ENCODE results near the gene KXD1. TPM values are rescaled to one million over a fixed set of nuclear protein-coding genes. Genes with fewer than 3 reads are reported as not detected.

The KXD1 gene
- total RNA-seq, 4 donors from 2014 or later: 30.3 to 113 (median 82.5) TPM

DNA sequence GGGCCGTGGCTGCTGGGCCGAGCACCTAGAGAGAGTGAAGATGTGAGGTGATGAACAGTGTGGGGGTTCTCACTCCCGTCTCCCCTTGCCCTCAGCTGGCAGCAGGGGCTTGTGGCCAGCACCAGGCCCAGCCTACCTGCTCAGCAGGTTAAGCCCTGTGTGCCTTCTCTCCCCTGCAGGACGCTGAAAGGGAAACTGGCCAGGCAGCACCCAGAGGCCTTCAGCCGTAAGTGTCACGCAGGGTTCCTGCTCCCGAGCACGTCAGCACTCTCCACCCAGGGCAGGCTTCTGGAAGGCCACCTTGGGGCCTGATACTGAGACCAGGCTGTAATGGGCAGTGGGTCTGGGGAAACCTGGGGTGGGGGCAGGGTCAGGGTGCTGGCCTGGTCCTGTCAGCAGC, 9.3 kb downstream of the KXD1 start:
- Histone ChIP-seq H3K4me3 (no peak overlapping the region), H3K27me3 (no peaks in the 10 kb centered on the region), H3K9me3 (no peaks in the 10 kb centered on the region), H3K4me1 (no peaks in the 10 kb centered on the region), H3K36me3 (no peaks in the 10 kb centered on the region), H3K27ac (no peak overlapping the region)
- intact Hi-C loops (cut with DNase I; ENCODE audit: low total_unique reads): no loop called here
- DNase-seq: no peak
- TF ChIP-seq POLR2A (IDR thresholded peaks at IDR 0.05): no peak

DNA sequence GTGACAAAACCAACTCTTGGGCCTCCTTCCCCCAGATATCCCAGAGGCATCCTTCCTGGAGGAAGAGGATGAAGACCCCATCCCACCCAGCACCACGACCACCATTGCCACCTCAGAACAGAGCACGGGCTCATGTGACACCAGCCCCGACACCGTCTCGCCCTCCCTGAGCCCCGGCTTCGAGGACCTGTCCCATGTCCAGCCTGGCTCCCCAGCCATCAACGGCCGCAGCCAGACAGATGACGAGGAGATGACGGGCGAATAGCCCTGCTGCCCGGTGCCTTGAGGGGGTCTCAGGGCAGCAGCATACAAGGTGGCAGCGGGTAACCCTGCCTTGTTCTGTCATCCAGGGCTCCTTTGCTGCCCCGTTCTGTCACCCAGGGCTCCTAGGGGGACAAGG, 10.7 kb downstream of the KXD1 start:
- H3K4me1 ChIP-seq: peaks cover 8 to 9% of the 10 kb centered on the region in 2 donors
- no peak overlapping the region for H3K4me3 ChIP-seq
- H3K27ac ChIP-seq: no peak overlapping the region
- no peaks in the 10 kb centered on the region for H3K27me3 ChIP-seq
- H3K36me3 ChIP-seq: no peaks in the 10 kb centered on the region
- TF ChIP-seq POLR2A (IDR thresholded peaks at IDR 0.05): no peak
- TF ChIP-seq, protein P1, sequence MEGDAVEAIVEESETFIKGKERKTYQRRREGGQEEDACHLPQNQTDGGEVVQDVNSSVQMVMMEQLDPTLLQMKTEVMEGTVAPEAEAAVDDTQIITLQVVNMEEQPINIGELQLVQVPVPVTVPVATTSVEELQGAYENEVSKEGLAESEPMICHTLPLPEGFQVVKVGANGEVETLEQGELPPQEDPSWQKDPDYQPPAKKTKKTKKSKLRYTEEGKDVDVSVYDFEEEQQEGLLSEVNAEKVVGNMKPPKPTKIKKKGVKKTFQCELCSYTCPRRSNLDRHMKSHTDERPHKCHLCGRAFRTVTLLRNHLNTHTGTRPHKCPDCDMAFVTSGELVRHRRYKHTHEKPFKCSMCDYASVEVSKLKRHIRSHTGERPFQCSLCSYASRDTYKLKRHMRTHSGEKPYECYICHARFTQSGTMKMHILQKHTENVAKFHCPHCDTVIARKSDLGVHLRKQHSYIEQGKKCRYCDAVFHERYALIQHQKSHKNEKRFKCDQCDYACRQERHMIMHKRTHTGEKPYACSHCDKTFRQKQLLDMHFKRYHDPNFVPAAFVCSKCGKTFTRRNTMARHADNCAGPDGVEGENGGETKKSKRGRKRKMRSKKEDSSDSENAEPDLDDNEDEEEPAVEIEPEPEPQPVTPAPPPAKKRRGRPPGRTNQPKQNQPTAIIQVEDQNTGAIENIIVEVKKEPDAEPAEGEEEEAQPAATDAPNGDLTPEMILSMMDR (IDR thresholded peaks at IDR 0.05): no peak
- DNase-seq: no peak
- intact Hi-C loops (cut with DNase I; ENCODE audit: low total_unique reads): no loop called here
- no peaks in the 10 kb centered on the region for H3K9me3 ChIP-seq

DNA sequence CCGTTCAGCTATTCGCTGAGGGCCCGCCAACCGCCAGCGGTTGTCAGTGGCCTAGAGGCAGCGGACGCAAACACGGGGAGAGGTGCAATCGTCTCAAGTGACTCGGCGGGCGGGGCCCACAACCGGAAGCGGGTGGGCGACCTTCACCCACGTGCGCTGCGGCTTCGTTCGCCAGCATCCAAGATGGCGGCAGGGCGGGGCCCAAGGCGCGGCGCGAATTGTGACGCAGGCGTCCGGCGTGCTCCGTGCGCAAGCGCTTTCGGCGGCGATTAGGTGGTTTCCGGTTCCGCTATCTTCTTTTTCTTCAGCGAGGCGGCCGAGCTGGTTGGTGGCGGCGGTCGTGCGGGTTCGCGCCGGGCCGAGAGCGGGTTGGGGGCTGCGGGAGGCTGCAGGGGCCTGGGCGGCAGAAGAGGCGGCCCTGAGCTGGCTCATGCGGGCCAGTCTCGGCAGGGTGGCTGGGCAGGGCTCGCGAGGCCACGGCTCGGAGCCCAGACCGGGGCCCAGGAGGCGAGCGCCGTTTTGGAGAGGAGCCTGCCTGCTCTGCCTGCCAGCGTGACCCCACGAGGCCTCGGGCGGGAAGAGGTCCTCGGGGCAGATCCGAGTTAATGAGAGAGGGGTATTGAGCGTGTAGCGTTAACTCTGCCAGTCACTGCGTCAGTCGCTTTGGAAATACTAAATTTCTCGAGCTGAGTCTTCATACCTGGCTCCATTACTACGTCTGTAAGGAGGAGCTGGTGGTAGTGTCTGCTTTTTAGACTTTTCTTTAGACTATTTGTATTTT, 14.1 kb downstream of the KXD1 start, which contains the start of gene UBA52:
TSS of gene UBA52 (plus strand) at position 294 of the 781 bp plus-strand sequence. CDS start 1,444 bp downstream, outside the sequence.
- Histone ChIP-seq H3K4me3 (peak within 1 kb of the TSS; percentile 72 to 91), H3K36me3 (no peaks in the 10 kb centered on the region), H3K9me3 (no peaks in the 10 kb centered on the region), H3K27me3 (no peaks in the 10 kb centered on the region), H3K4me1 (peaks cover 8 to 9% of the 10 kb centered on the region in 2 donors), H3K27ac (peak within 1 kb of the TSS; percentile 75 to 92)
- intact Hi-C loops (cut with DNase I; ENCODE audit: low total_unique reads): loop anchor here (10.0 kb wide), 1 partner anchor 127 kb away; no protein-coding TSS in a partner anchor
- peak; percentile 85 to 95 for TF ChIP-seq POLR2A (IDR thresholded peaks at IDR 0.05)
- TF ChIP-seq, protein P1 (IDR thresholded peaks at IDR 0.05): peak in 2 of 4 experiments; percentile 19 to 21
- peak; percentile 96 to 99 for DNase-seq

DNA sequence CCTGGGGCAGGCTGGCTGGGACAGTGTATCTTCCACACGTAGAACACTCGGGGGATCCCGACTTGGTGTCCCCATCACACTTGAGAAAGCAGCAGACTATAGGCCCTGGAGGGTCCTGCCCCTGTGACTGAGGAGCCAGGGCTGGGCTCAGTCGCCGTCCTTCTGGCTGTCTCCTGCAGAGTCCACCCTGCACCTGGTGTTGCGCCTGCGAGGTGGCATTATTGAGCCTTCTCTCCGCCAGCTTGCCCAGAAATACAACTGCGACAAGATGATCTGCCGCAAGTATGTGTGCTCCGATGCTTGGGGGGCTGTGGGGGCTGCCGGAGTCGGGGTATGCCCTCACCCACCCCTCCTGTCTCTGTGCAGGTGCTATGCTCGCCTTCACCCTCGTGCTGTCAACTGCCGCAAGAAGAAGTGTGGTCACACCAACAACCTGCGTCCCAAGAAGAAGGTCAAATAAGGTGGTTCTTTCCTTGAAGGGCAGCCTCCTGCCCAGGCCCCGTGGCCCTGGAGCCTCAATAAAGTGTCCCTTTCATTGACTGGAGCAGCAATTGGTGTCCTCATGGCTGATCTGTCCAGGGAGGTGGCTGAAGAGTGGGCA, 17.1 kb downstream of the KXD1 start:
- Histone ChIP-seq H3K27me3 (no peaks in the 10 kb centered on the region), H3K27ac (no peak overlapping the region), H3K4me1 (peaks cover 8 to 9% of the 10 kb centered on the region in 2 donors), H3K9me3 (no peaks in the 10 kb centered on the region), H3K36me3 (no peaks in the 10 kb centered on the region), H3K4me3 (no peak overlapping the region)
- DNase-seq: no peak
- intact Hi-C loops (cut with DNase I; ENCODE audit: low total_unique reads): loop anchor here (10.0 kb wide), 1 partner anchor 130 kb away; no protein-coding TSS in a partner anchor
- TF ChIP-seq, protein P1 (IDR thresholded peaks at IDR 0.05): no peak
- TF ChIP-seq POLR2A (IDR thresholded peaks at IDR 0.05): no peak

DNA sequence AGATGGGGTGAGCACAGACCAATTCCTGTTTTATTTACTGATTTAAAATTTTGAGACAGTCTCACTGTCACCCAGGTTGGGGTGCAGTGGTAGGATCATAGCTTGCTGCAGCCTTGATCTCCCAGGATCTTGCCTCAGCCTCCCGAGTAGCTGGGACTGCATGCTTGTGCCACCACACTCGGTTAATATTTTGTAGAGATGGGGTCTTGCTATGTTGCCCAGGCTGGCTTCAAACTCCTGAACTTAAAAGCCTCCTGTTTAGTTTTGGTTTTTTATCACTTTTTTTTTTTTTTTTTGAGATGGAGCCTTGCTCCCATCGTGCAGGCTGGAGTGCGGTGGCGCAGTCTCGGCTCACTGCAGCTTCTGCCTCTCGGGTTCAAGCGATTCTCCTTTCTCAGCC, 18.7 kb downstream of the KXD1 start:
- Histone ChIP-seq H3K27me3 (no peaks in the 10 kb centered on the region), H3K36me3 (no peaks in the 10 kb centered on the region), H3K27ac (no peak overlapping the region), H3K4me3 (no peak overlapping the region), H3K9me3 (no peaks in the 10 kb centered on the region), H3K4me1 (peaks cover 8 to 9% of the 10 kb centered on the region in 2 donors)
- TF ChIP-seq, protein P1 (IDR thresholded peaks at IDR 0.05): no peak
- TF ChIP-seq POLR2A (IDR thresholded peaks at IDR 0.05): no peak
- DNase-seq: no peak
- intact Hi-C loops (cut with DNase I; ENCODE audit: low total_unique reads): loop anchor here (10.0 kb wide), 1 partner anchor 132 kb away; no protein-coding TSS in a partner anchor

Measured in uterus (tissue), 4 donors.